GM23338 (cell line): ENCODE data around the gene CLDN16. TPM values are rescaled to one million over a fixed set of nuclear protein-coding genes. Genes with fewer than 3 reads are reported as not detected.

Experiments used
- ATAC-seq: fragments of 200-7000 bp; cut with Tn5 transposase; 3 replicates; pipeline ENCODE4 v1.9.1; 2020
- DNase-seq: peaks from one replicate; pipeline ENCODE4 v3.0.0-alpha.2; 2015; ENCODE audit warnings: low spot score
- H2AFZ ChIP-seq: fragments of 200-600 bp; sonication (generic); 2 replicates; pipeline ENCODE4 v1.8.0; 2016; ENCODE audit warnings: antibody characterized with exemption, mild to moderate bottlenecking, moderate library complexity
- H3F3A ChIP-seq: fragments of 200-600 bp; sonication (generic); replicated peaks from 2 replicates; pipeline ENCODE4 v1.8.0; 2017; ENCODE audit warnings: antibody characterized with exemption, mixed run types, low read depth
- H3K27ac ChIP-seq: fragments of 200-600 bp; sonication (generic); 2 replicates; pipeline ENCODE4 v1.6.1; 2016; ENCODE audit warnings: low read depth
- H3K27me3 ChIP-seq: fragments of 200-600 bp; sonication (generic); 2 replicates; pipeline ENCODE4 v1.8.0; 2016; ENCODE audit warnings: mild to moderate bottlenecking, mixed run types, moderate library complexity; ENCODE audit not compliant: insufficient read depth
- H3K36me3 ChIP-seq: fragments of 200-600 bp; sonication (generic); 2 replicates; pipeline ENCODE4 v1.8.0; 2016; ENCODE audit warnings: mild to moderate bottlenecking; ENCODE audit not compliant: insufficient read depth
- H3K4me1 ChIP-seq: fragments of 200-600 bp; sonication (generic); 2 replicates; pipeline ENCODE4 v1.8.0; 2016; ENCODE audit warnings: mild to moderate bottlenecking, moderate library complexity; ENCODE audit not compliant: insufficient read depth
- H3K4me2 ChIP-seq: fragments of 200-600 bp; sonication (generic); 2 replicates; pipeline ENCODE4 v1.7.1; 2017; ENCODE audit warnings: mixed run types
- H3K4me3 ChIP-seq: fragments of 200-600 bp; sonication (generic); 2 replicates; pipeline ENCODE4 v1.6.1; 2016; ENCODE audit warnings: mixed run types
- H3K79me2 ChIP-seq: fragments of 200-600 bp; sonication (generic); replicated peaks from 2 replicates; pipeline ENCODE4 v1.8.0; 2017; ENCODE audit warnings: mild to moderate bottlenecking; ENCODE audit not compliant: insufficient read depth
- H3K9me2 ChIP-seq: fragments of 200-600 bp; sonication (generic); 2 replicates; pipeline ENCODE4 v1.8.0; 2017; ENCODE audit not compliant: insufficient read depth
- H4K20me1 ChIP-seq: fragments of 200-600 bp; sonication (generic); replicated peaks from 2 replicates; pipeline ENCODE4 v1.8.0; 2017; ENCODE audit warnings: mild to moderate bottlenecking; ENCODE audit not compliant: insufficient read depth
- H3K27ac Mint-ChIP-seq: 2 replicates; pipeline ENCODE4 v1.8.0; 2020; ENCODE audit warnings: inconsistent platforms, mild to moderate bottlenecking, moderate library complexity, mixed read lengths
- H3K27me3 Mint-ChIP-seq: 3 replicates; pipeline ENCODE4 v1.8.0; 2022; ENCODE audit warnings: low read depth, mild to moderate bottlenecking, moderate library complexity, mixed read lengths, inconsistent platforms; ENCODE audit not compliant: insufficient read depth, poor library complexity
- H3K36me3 Mint-ChIP-seq: 3 replicates; pipeline ENCODE4 v1.8.0; 2021; ENCODE audit warnings: low read depth, mild to moderate bottlenecking, inconsistent platforms, moderate library complexity, mixed read lengths
- H3K4me1 Mint-ChIP-seq: 3 replicates; pipeline ENCODE4 v1.8.0; 2020; ENCODE audit warnings: mild to moderate bottlenecking, inconsistent platforms, mixed read lengths
- H3K4me3 Mint-ChIP-seq: 3 replicates; pipeline ENCODE4 v1.8.0; 2021; ENCODE audit warnings: moderate library complexity, mild to moderate bottlenecking, inconsistent platforms, mixed read lengths
- H3K9me3 Mint-ChIP-seq: 3 replicates; pipeline ENCODE4 v1.8.0; 2020; ENCODE audit warnings: moderate library complexity, mild to moderate bottlenecking, inconsistent platforms, mixed read lengths
- CREB1 ChIP-seq: fragments of 250-450 bp; sonication (Bioruptor Pico); IDR thresholded peaks from 2 replicates; pipeline ENCODE4 v1.5.0; 2020; ENCODE audit warnings: low read depth, mild to moderate bottlenecking, moderate library complexity
- EZH2 ChIP-seq: fragments of 200-600 bp; sonication (generic); IDR thresholded peaks from one replicate; pipeline ENCODE4 v1.8.0; 2017; ENCODE audit warnings: antibody characterized with exemption, mild to moderate bottlenecking, low read depth; ENCODE audit not compliant: unreplicated experiment
- EZH2phosphoT487 ChIP-seq: fragments of 200-600 bp; sonication (generic); IDR thresholded peaks from one replicate; pipeline ENCODE4 v1.8.1; 2018; ENCODE audit warnings: antibody characterized with exemption; ENCODE audit not compliant: unreplicated experiment
- JUNB ChIP-seq: IDR thresholded peaks from one replicate; pipeline ENCODE4 v1.6.1; 2016; ENCODE audit warnings: antibody characterized with exemption; ENCODE audit not compliant: unreplicated experiment
- NANOG ChIP-seq: IDR thresholded peaks from 2 replicates; pipeline ENCODE4 v1.6.1; 2016; ENCODE audit warnings: antibody characterized with exemption, borderline replicate concordance
- POLR2AphosphoS5 ChIP-seq: IDR thresholded peaks from 2 replicates; pipeline ENCODE4 v1.6.1; 2016; ENCODE audit warnings: antibody characterized with exemption, low read depth
- REST ChIP-seq: IDR thresholded peaks from one replicate; pipeline ENCODE4 v1.6.1; 2018; ENCODE audit warnings: antibody characterized with exemption; ENCODE audit not compliant: unreplicated experiment
- ZNF114 ChIP-seq: fragments of 250-450 bp; sonication (Bioruptor Pico); IDR thresholded peaks from 2 replicates; pipeline ENCODE4 v1.5.0; 2020; ENCODE audit warnings: mild to moderate bottlenecking, moderate library complexity
- long read RNA-seq: library from polyadenylated mRNA; unstranded; transcript quantifications from one replicate; pipeline ENCODE4 v2.0.0, GENCODE V29; 2020; ENCODE audit not compliant: unreplicated experiment
- polyA plus RNA-seq: library from polyadenylated mRNA; unstranded; fragments of >200 nt; fragmentation: Nextera tagmentation; extraction: Ambion mirVana; gene quantifications from 2 replicates; pipeline ENCODE4 v1.2.1, GENCODE V29; 2016
- total RNA-seq: library from RNA; depleted of rRNA; stranded (reverse); fragments of >200 nt; shearing (Covaris generic); gene quantifications from 2 replicates; pipeline ENCODE4 v1.2.3, GENCODE V29; 2014; rRNA removed
- TF ChIP-seq, protein P1 (sequence below): IDR thresholded peaks from 2 replicates; pipeline ENCODE4 v1.6.1; 2016; ENCODE audit warnings: antibody characterized with exemption
- TF ChIP-seq, protein P2 (sequence below), 2 experiments: fragments of 200-600 bp in 1 of 2; sonication (generic) in 1 of 2; conservative IDR thresholded peaks; 2 replicates each; pipeline versions ENCODE4 v1.5.1 to v1.6.1; 2016 to 2017; ENCODE audit warnings: antibody characterized with exemption in 2 of 2, low read depth in 2 of 2, mild to moderate bottlenecking in 2 of 2, moderate library complexity in 1 of 2

CLDN16 gene
- total RNA-seq (not detected in 2 replicates), polyA plus RNA-seq (0.06 TPM in 1 of 2 replicates, not detected in the other)
- long read RNA-seq: 0 reads

GRCh38 chr3:190387578-190388213, at the start of gene CLDN16:
TSS of gene CLDN16 (plus strand) at chr3:190388163. CDS start at chr3:190388330, 167 bp downstream.
- no peaks in the 10 kb centered on the region for H3K36me3 Mint-ChIP-seq
- ATAC-seq (peak; percentile 24; the same call in 2 of the 3 replicates), DNase-seq (peak; percentile 22)
- Histone ChIP-seq H3K27ac (no peak within 1 kb of the TSS), H3K4me3 (no peak within 1 kb of the TSS), H4K20me1 (no peaks in the 10 kb centered on the region), H3K36me3 (no peaks in the 10 kb centered on the region), H3K27me3 (no peaks in the 10 kb centered on the region), H3F3A (no peaks in the 10 kb centered on the region), H3K4me1 (no peaks in the 10 kb centered on the region), H3K4me2 (no peak within 1 kb of the TSS), H3K79me2 (no peaks in the 10 kb centered on the region), H2AFZ (no peak within 1 kb of the TSS), H3K9me2 (no peaks in the 10 kb centered on the region)
- no peaks in the 10 kb centered on the region for H3K27me3 Mint-ChIP-seq
- TF ChIP-seq POLR2AphosphoS5 (no peak), EZH2 (no peak), JUNB (no peak), REST (no peak), ZNF114 (CRISPR knock-in tag) (no peak), CREB1 (CRISPR knock-in tag) (no peak)
- TF ChIP-seq, protein P1, sequence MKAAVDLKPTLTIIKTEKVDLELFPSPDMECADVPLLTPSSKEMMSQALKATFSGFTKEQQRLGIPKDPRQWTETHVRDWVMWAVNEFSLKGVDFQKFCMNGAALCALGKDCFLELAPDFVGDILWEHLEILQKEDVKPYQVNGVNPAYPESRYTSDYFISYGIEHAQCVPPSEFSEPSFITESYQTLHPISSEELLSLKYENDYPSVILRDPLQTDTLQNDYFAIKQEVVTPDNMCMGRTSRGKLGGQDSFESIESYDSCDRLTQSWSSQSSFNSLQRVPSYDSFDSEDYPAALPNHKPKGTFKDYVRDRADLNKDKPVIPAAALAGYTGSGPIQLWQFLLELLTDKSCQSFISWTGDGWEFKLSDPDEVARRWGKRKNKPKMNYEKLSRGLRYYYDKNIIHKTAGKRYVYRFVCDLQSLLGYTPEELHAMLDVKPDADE: no peak
- no peaks in the 10 kb centered on the region for H3K9me3 Mint-ChIP-seq
- H3K4me3 Mint-ChIP-seq: no peak within 1 kb of the TSS
- no peaks in the 10 kb centered on the region; the same call in 2 of the 3 replicates for H3K4me1 Mint-ChIP-seq
- no peak within 1 kb of the TSS for H3K27ac Mint-ChIP-seq

DNA sequence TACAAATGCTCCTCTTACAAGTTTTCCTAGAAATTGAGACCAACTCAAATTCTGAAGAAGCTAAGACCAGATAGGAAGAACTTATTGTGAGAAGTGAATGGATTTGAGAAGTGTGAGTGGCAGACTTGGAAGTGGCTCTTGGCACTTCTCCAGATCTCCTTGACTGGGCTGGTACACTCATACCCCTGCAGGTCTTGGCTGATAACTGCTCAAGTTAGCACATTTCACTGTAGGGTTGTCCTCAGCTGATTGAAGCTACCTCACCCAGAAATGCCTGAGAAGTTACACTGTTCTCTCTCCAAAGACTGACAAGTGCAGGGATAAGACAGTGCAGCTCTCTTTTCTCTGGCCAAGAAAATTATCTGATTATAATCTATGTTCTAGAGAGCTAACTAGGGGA, 49.2 kb upstream of the CLDN16 start:
- Histone ChIP-seq H3F3A (no peaks in the 10 kb centered on the region), H2AFZ (no peak overlapping the region), H3K27me3 (no peaks in the 10 kb centered on the region), H3K4me2 (no peak overlapping the region), H3K9me2 (0 out of 2 replicates have a peak, but pooled peaks cover 2% of the 10 kb centered on the region), H4K20me1 (no peaks in the 10 kb centered on the region), H3K27ac (no peak overlapping the region), H3K4me3 (no peak overlapping the region), H3K36me3 (no peaks in the 10 kb centered on the region), H3K79me2 (no peaks in the 10 kb centered on the region), H3K4me1 (no peaks in the 10 kb centered on the region)
- H3K4me3 Mint-ChIP-seq: no peak overlapping the region
- H3K36me3 Mint-ChIP-seq: peaks cover 3% of the 10 kb centered on the region; the same call in 1 of the 3 replicates
- ATAC-seq (no peak), DNase-seq (no peak)
- H3K27ac Mint-ChIP-seq: no peak overlapping the region
- peaks cover 10% of the 10 kb centered on the region; the same call in 1 of the 3 replicates for H3K9me3 Mint-ChIP-seq
- no peaks in the 10 kb centered on the region for H3K4me1 Mint-ChIP-seq
- peaks cover 1% of the 10 kb centered on the region for H3K27me3 Mint-ChIP-seq
- TF ChIP-seq EZH2phosphoT487 (no peak), NANOG (no peak), CREB1 (CRISPR knock-in tag) (no peak), ZNF114 (CRISPR knock-in tag) (no peak)
- TF ChIP-seq, protein P2, sequence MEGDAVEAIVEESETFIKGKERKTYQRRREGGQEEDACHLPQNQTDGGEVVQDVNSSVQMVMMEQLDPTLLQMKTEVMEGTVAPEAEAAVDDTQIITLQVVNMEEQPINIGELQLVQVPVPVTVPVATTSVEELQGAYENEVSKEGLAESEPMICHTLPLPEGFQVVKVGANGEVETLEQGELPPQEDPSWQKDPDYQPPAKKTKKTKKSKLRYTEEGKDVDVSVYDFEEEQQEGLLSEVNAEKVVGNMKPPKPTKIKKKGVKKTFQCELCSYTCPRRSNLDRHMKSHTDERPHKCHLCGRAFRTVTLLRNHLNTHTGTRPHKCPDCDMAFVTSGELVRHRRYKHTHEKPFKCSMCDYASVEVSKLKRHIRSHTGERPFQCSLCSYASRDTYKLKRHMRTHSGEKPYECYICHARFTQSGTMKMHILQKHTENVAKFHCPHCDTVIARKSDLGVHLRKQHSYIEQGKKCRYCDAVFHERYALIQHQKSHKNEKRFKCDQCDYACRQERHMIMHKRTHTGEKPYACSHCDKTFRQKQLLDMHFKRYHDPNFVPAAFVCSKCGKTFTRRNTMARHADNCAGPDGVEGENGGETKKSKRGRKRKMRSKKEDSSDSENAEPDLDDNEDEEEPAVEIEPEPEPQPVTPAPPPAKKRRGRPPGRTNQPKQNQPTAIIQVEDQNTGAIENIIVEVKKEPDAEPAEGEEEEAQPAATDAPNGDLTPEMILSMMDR (conservative IDR thresholded peaks at IDR 0.05; ENCODE audit: low read depth in 2 of 2): no peak
